GM19372 (cell line): ENCODE measurements around the gene SPATA16.
"Not testable (repeated sequence)": the region's sequence is repeated elsewhere in the genome, so short reads cannot be mapped to it uniquely, and the experiment has no call there.

Source experiments
- ATAC-seq: cut with Tn5 transposase; IDR thresholded peaks from one replicate; pipeline ENCODE4 v1.9.1; 2021; ENCODE audit warnings: mild to moderate bottlenecking, low read depth, moderate library complexity; ENCODE audit not compliant: unreplicated experiment

SPATA16 gene

GRCh38 chr3:172960626-172961182 lies 180.3 kb downstream of the SPATA16 start:
- not testable (repeated sequence) for ATAC-seq

GRCh38 chr3:172958565-172958964 lies 182.5 kb downstream of the SPATA16 start:
- no peak for ATAC-seq

GRCh38 chr3:172953571-172953970 lies 187.5 kb downstream of the SPATA16 start:
- no peak for ATAC-seq

GRCh38 chr3:172951511-172951910 lies 189.5 kb downstream of the SPATA16 start:
- ATAC-seq: no peak

- no peak for ATAC-seq
These were observed 195.0 kb downstream of the SPATA16 start for GRCh38 chr3:172946061-172946460.

- no peak for ATAC-seq
These were observed 201.3 kb downstream of the SPATA16 start for GRCh38 chr3:172939651-172940293.

GRCh38 chr3:172938788-172939187 lies 202.2 kb downstream of the SPATA16 start:
- ATAC-seq: no peak

GRCh38 chr3:172931746-172932285 lies 209.2 kb downstream of the SPATA16 start:
- ATAC-seq: no peak

- ATAC-seq: no peak
These were observed 211.6 kb downstream of the SPATA16 start for GRCh38 chr3:172929451-172929850.

- ATAC-seq: no peak
These were observed 216.5 kb downstream of the SPATA16 start for GRCh38 chr3:172924546-172924945.

- no peak for ATAC-seq
These were observed 221.7 kb downstream of the SPATA16 start for GRCh38 chr3:172919297-172919683.

GRCh38 chr3:172918568-172919296 lies 222.3 kb downstream of the SPATA16 start:
- no peak for ATAC-seq

- no peak for ATAC-seq
These were observed 222.9 kb downstream of the SPATA16 start for GRCh38 chr3:172918165-172918564.

GRCh38 chr3:172915911-172916514 lies 225.0 kb downstream of the SPATA16 start:
- ATAC-seq: no peak

GRCh38 chr3:172914854-172915253 lies 226.2 kb downstream of the SPATA16 start:
- no peak for ATAC-seq

- no peak for ATAC-seq
These were observed 227.0 kb downstream of the SPATA16 start for GRCh38 chr3:172913911-172914655.

GRCh38 chr3:172911142-172911541 lies 229.9 kb downstream of the SPATA16 start:
- no peak for ATAC-seq

GRCh38 chr3:172908771-172909270 lies 232.2 kb downstream of the SPATA16 start:
- no peak for ATAC-seq

- no peak for ATAC-seq
These were observed 235.6 kb downstream of the SPATA16 start for GRCh38 chr3:172905451-172905850.

GRCh38 chr3:172904711-172905373 lies 236.2 kb downstream of the SPATA16 start:
- ATAC-seq: no peak
